ENCODE measurements around the gene MAK. TPM values are rescaled to one million over a fixed set of nuclear protein-coding genes. Genes with fewer than 3 reads are reported as not detected.
A peak's percentile ranks its signal among the peaks of the same experiment; 100 is the strongest.

MAK gene
- polyA plus RNA-seq, 1 donor (not counting 4 experiments of a cell fraction or from before 2014, with no cell fraction given), result not detected

DNA sequence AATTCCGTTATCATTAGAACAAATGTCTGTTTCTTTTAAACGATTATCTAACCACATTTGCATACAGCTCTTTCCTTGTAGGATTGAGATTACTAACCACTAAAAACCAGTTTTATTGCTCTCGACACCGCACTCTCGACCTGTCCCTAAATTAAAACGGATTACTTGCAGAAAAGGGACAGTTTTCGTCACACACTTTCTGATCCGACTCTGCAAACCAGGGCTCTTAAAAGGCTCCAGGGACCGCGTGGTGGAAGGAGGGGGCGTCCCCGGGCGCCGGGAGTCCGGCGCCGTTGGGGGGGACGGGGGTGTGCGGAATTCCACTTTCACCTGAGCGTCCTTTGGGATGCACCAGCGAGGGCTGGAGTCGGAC lies 731 bp downstream of the MAK start:
- Histone ChIP-seq H2AFZ (ENCODE audit: control insufficient read depth, low read length) (peak overlapping the region; percentile 68), H3K79me2 (ENCODE audit: control insufficient read depth, insufficient read depth, low read length) (no peaks in the 10 kb centered on the region), H3K27ac (ENCODE audit: control insufficient read depth, insufficient read depth, low read length) (peak overlapping the region; percentile 21), H3K9me1 (ENCODE audit: control insufficient read depth, extremely low read depth, insufficient read depth, low read length) (no peaks in the 10 kb centered on the region), H3K4me3 (ENCODE audit: control insufficient read depth in 2 of 3, extremely low read depth in 1 of 3, insufficient read depth in 2 of 3, low read depth in 1 of 3, low read length in 3 of 3) (peak overlapping the region; percentile 64 to 85 (median 77)), H3K9me3 (ENCODE audit: control insufficient read depth, low read depth, low read length) (no peaks in the 10 kb centered on the region), H3K36me3 (ENCODE audit: control insufficient read depth in 2 of 2, extremely low read depth in 1 of 2, insufficient read depth in 2 of 2, low read length in 2 of 2) (no peaks in the 10 kb centered on the region), H4K20me1 (ENCODE audit: control insufficient read depth, extremely low read depth, insufficient read depth, low read length) (no peaks in the 10 kb centered on the region), H3K27me3 (ENCODE audit: control insufficient read depth, extremely low read depth, insufficient read depth, low read length) (peaks cover 20% of the 10 kb centered on the region), H3K4me1 (ENCODE audit: control insufficient read depth, extremely low read depth, insufficient read depth, low read length) (peaks cover 3% of the 10 kb centered on the region), H3K4me2 (ENCODE audit: control insufficient read depth, extremely low read depth, insufficient read depth, low read depth, low read length) (peak overlapping the region; percentile 99), H3K9ac (ENCODE audit: control insufficient read depth, extremely low read depth, insufficient read depth, low read length) (peak overlapping the region; percentile 82)
- no peak for FAIRE-seq
- dilution Hi-C loops (cut with MboI; ENCODE audit: extremely low pct_ligation_motif_present, low sequenced_read_pairs), result no loop called here
- no peak for DNase-seq (ENCODE audit: low read depth, low spot score)
- no peak for TF ChIP-seq EZH2 (IDR thresholded peaks at IDR 0.05; ENCODE audit: low read length)
- TF ChIP-seq, protein P1, sequence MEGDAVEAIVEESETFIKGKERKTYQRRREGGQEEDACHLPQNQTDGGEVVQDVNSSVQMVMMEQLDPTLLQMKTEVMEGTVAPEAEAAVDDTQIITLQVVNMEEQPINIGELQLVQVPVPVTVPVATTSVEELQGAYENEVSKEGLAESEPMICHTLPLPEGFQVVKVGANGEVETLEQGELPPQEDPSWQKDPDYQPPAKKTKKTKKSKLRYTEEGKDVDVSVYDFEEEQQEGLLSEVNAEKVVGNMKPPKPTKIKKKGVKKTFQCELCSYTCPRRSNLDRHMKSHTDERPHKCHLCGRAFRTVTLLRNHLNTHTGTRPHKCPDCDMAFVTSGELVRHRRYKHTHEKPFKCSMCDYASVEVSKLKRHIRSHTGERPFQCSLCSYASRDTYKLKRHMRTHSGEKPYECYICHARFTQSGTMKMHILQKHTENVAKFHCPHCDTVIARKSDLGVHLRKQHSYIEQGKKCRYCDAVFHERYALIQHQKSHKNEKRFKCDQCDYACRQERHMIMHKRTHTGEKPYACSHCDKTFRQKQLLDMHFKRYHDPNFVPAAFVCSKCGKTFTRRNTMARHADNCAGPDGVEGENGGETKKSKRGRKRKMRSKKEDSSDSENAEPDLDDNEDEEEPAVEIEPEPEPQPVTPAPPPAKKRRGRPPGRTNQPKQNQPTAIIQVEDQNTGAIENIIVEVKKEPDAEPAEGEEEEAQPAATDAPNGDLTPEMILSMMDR (optimal IDR thresholded peaks at IDR 0.05 in 1 of 3, IDR thresholded peaks at IDR 0.05 in 1 of 3, conservative IDR thresholded peaks at IDR 0.05 in 1 of 3; ENCODE audit: extremely low read depth in 1 of 3, insufficient read depth in 2 of 3, low read length in 3 of 3), result no peak

DNA sequence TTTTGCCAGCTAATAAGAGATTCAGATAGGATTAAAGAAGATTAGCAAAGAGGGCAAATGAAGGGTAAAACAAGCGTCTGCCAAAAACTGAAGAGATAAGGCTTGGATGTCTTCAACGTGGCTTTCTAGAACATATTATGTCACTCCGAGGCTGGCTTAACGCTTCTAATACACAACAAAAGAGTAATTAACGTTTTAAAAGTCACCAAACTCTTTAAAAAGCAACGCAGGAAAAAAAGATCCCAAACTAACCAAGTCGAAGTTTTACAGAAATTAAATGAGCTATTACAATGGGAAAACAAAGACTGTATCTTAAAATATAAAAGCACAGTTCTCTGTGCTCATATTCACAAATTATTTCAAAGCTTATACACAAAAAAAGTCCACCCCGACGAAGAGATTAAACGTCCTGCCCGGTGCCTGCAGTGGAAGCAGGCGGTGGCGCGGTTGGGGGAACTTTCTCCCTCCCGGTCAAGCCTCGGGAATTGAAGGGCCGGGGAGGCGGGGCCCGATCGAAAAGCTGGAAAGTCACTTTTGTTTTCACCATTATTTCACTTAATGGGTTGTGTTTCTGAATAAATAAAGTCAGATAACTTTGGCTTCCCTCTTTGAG lies 1.2 kb downstream of the MAK start:
- Histone ChIP-seq H3K9me3 (ENCODE audit: control insufficient read depth, low read depth, low read length) (no peaks in the 10 kb centered on the region), H3K9me1 (ENCODE audit: control insufficient read depth, extremely low read depth, insufficient read depth, low read length) (no peaks in the 10 kb centered on the region), H3K27ac (ENCODE audit: control insufficient read depth, insufficient read depth, low read length) (no peak overlapping the region), H3K9ac (ENCODE audit: control insufficient read depth, extremely low read depth, insufficient read depth, low read length) (peak overlapping the region; percentile 82), H4K20me1 (ENCODE audit: control insufficient read depth, extremely low read depth, insufficient read depth, low read length) (no peaks in the 10 kb centered on the region), H3K4me3 (ENCODE audit: control insufficient read depth in 2 of 3, extremely low read depth in 1 of 3, insufficient read depth in 2 of 3, low read depth in 1 of 3, low read length in 3 of 3) (peak overlapping the region; percentile 64 to 85 (median 77)), H3K4me1 (ENCODE audit: control insufficient read depth, extremely low read depth, insufficient read depth, low read length) (peaks cover 3% of the 10 kb centered on the region), H2AFZ (ENCODE audit: control insufficient read depth, low read length) (no peak overlapping the region), H3K36me3 (ENCODE audit: control insufficient read depth in 2 of 2, extremely low read depth in 1 of 2, insufficient read depth in 2 of 2, low read length in 2 of 2) (no peaks in the 10 kb centered on the region), H3K27me3 (ENCODE audit: control insufficient read depth, extremely low read depth, insufficient read depth, low read length) (peaks cover 20% of the 10 kb centered on the region), H3K4me2 (ENCODE audit: control insufficient read depth, extremely low read depth, insufficient read depth, low read depth, low read length) (peak overlapping the region; percentile 99), H3K79me2 (ENCODE audit: control insufficient read depth, insufficient read depth, low read length) (no peaks in the 10 kb centered on the region)
- DNase-seq (ENCODE audit: low read depth, low spot score), result no peak
- FAIRE-seq, result no peak
- TF ChIP-seq, protein P1 (optimal IDR thresholded peaks at IDR 0.05 in 1 of 3, IDR thresholded peaks at IDR 0.05 in 1 of 3, conservative IDR thresholded peaks at IDR 0.05 in 1 of 3; ENCODE audit: extremely low read depth in 1 of 3, insufficient read depth in 2 of 3, low read length in 3 of 3), result no peak
- TF ChIP-seq EZH2 (IDR thresholded peaks at IDR 0.05; ENCODE audit: low read length), result peak; percentile 46
- dilution Hi-C loops (cut with MboI; ENCODE audit: extremely low pct_ligation_motif_present, low sequenced_read_pairs), result no loop called here
